OCI-LY7 (cell line): ENCODE data around the gene GALNT10.

Experiments
- EZH2phosphoT487 ChIP-seq: fragments of 200-600 bp; sonication (generic); IDR thresholded peaks from 2 replicates; pipeline ENCODE4 v1.6.1; 2018; ENCODE audit warnings: low read depth, borderline replicate concordance, mild to moderate bottlenecking, mixed run types, antibody characterized with exemption, low read length, moderate library complexity, mixed read lengths
- TF ChIP-seq, protein P1 (sequence below): fragments of 200-600 bp; sonication (generic); conservative IDR thresholded peaks from 2 replicates; pipeline ENCODE4 v1.5.1; 2014; ENCODE audit warnings: mild to moderate bottlenecking, antibody characterized with exemption, low read length, moderate library complexity, mixed read lengths

DNA sequence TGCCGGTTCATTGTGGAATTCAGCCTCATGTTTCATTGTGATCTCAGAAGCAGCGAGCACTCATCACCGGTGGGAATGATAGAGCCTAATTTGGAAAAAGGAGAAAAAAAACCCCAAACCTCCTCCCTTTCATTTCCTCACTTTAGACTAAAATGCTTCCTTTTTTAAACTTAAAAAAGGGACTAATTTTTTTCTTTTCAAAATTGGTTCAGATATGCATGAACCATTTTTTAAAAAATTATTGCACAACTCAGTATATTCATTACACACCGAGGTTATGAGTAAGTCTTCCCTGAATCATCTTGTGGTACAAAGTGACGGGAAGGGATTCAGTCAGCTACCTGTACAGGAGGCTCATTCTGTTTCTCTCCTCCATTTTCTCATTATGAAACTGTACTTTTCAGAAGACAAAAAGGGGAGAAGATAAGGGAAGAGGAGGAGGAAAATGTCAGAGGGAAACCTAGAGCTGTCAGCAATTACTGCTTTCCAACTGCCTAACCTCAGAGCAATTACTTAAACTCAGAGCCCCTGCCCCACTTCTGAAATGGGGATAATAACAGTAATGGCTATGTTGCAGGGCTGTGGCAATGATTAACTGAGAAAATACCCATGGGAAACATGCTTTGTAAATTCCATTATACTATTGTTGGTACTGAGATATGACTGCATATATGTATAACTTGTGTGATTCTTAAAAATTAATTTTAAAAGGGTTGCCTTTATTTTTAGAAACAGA, 24.0 kb downstream of the GALNT10 start:
- TF ChIP-seq, protein P1, sequence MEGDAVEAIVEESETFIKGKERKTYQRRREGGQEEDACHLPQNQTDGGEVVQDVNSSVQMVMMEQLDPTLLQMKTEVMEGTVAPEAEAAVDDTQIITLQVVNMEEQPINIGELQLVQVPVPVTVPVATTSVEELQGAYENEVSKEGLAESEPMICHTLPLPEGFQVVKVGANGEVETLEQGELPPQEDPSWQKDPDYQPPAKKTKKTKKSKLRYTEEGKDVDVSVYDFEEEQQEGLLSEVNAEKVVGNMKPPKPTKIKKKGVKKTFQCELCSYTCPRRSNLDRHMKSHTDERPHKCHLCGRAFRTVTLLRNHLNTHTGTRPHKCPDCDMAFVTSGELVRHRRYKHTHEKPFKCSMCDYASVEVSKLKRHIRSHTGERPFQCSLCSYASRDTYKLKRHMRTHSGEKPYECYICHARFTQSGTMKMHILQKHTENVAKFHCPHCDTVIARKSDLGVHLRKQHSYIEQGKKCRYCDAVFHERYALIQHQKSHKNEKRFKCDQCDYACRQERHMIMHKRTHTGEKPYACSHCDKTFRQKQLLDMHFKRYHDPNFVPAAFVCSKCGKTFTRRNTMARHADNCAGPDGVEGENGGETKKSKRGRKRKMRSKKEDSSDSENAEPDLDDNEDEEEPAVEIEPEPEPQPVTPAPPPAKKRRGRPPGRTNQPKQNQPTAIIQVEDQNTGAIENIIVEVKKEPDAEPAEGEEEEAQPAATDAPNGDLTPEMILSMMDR = no peak
- no peak for TF ChIP-seq EZH2phosphoT487
